Stimulated activated CD4-positive, alpha-beta T cell treated with anti-CD3 and anti-CD28 coated beads, Interleukin-12 subunit alpha, Interleukin-12 subunit beta, amount 100 ng/mL, for 48 hours (primary cell): ENCODE results near the gene CYP2J2.
A peak's percentile ranks its signal among the peaks of the same experiment; 100 is the strongest.
"Not testable (repeated sequence)": the region's sequence is repeated elsewhere in the genome, so short reads cannot be mapped to it uniquely, and the experiment has no call there.

ENCODE experiments used
- DNase-seq, 3 donors: peaks; one replicate each; pipeline ENCODE4 v3.0.0-alpha.2; 2020; ENCODE audit warnings: low read depth in 2 of 3, low spot score in 1 of 3

CYP2J2 gene

DNA sequence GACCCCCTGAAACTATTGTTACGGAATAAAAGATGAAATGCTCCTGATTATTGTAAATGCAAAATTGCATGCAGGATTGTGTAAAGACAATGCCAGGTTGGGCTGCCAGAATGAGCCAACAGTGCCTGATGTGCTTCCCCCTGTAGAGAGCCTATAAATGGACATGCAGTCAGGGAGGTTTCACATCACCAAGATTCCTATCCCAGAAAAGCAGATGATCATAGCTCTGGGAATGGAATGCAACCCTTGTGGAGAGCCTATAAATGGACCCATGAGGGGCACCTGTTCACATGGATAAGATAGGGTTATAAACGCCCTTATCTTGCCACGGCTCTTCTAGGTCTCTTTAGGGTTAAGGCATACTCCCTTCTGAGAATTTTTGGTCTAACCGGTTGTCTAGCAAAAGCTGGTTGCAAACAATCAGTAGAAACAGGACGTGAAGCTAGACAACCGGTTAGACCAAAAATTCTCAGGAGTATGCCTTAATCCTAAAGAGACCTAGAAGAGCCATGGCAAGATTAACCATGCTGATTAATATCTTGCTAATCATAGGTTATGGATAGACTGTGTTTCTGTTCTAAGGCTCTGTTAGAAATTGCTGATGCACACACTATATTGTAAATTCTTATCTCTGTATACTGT is 5.2 kb downstream of the CYP2J2 start:
- not testable (repeated sequence) for DNase-seq

DNA sequence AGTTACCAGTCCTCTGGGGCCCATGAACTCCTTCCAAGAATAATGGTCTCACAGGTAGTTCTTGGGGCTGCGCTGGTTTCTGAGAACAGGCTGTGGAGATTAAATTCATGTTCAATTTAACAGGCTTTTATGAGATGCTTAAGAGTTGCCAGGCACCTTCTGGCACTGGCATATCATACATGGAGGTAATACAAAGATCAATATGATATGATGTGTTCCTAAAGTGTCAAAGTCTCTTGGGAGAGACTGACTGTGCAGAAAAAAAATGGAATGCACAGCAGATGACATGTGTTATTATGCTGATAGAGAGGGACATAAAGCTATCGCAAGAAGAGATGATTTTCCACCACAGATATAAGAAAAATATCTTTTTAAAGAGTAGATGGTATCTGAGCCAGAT is 6.8 kb downstream of the CYP2J2 start:
- DNase-seq, result no peak

GRCh38 chr1:59917785-59918180 is 8.8 kb downstream of the CYP2J2 start:
- DNase-seq, result no peak

- DNase-seq, result no peak
Observed at GRCh38 chr1:59917026-59917784, 9.4 kb downstream of the CYP2J2 start.

DNA sequence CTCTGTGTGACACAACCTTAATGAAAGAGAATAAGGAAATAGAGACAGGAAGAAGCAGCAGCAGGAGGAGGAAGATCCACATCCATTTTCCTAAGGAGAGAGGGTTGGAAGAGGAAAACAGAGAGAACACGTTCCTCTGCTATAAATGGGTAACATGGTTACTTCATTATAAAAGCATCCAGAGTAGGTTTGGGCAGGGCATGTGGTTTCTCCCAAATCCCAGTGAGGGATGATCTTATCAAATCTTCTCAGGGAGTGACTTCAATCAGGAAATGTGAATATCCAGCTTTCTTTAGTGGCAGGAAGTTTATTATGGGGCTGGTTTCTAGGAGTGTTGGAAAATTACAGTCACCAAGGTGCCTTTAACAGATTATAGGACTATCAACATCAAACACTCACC is 11.1 kb downstream of the CYP2J2 start:
- no peak for DNase-seq

DNA sequence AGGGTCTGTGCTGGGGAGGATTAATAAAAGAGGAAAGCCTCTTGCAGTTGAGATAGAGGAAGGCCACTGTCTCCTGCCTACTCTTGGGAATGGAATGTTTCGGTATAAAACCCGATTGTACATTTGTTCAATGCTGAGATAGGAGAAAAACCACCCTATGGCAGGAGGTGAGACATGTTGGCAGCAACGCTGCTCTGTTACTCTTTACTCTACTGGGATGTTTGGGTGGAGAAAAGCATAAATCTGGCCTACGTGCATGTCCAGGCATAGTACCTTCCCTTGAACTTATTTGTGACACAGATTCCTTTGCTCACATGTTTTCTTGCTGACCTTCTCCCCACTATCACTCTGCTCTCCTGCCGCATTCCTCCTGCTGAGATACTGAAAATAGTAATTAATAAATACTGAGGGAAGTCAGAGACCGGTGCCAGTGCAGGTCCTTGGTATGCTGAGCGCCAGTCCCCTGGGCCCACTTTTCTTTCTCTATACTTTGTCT is 11.7 kb downstream of the CYP2J2 start:
- DNase-seq, result not testable (repeated sequence)

- no peak for DNase-seq
Observed at GRCh38 chr1:59908682-59909081, 17.9 kb downstream of the CYP2J2 start.

- DNase-seq, result no peak
Observed at GRCh38 chr1:59908084-59908483, 18.5 kb downstream of the CYP2J2 start.

DNA sequence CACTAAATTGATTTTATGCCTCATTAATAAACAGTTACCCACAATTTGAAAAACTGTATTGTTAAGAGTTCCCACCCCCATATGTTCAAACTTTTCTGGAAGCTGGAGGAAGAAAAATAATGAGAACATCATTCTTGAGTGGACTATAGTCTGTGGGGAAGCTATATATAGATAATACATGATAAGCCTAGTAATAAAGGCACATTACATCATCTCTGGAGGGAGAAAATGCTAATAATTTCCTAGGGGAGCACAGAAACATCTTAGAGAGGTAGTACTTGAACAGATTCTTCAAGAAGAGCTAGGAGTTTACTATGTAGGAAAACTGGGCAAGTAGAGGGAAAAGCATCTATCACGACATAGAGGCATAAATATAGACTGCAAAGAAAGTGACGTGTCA is 19.6 kb downstream of the CYP2J2 start:
- DNase-seq, result no peak

- no peak for DNase-seq
Observed at GRCh38 chr1:59903141-59903754, 23.3 kb downstream of the CYP2J2 start.

- no peak for DNase-seq
Observed at GRCh38 chr1:59901770-59902388, 24.7 kb downstream of the CYP2J2 start.

GRCh38 chr1:59900640-59901039 is 25.9 kb downstream of the CYP2J2 start:
- no peak for DNase-seq

DNA sequence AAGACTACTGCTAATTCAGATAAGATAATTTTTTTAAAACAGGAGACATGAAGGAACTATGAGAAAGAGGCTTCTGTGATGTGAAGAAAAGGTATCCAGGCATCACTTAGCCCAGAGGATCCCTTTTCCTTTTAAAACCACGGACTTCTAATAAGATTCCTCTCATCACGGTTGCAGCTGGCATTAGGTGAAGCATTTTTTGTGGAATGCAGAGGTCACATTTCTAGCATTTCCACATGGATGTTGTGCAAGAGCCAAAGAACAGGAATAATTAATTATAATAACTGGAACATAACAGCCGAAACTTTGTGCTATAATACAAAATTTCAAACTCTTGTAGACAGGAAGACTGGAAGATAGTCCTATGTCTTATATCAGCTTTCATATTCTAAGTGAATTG is 27.6 kb downstream of the CYP2J2 start:
- DNase-seq, result no peak

DNA sequence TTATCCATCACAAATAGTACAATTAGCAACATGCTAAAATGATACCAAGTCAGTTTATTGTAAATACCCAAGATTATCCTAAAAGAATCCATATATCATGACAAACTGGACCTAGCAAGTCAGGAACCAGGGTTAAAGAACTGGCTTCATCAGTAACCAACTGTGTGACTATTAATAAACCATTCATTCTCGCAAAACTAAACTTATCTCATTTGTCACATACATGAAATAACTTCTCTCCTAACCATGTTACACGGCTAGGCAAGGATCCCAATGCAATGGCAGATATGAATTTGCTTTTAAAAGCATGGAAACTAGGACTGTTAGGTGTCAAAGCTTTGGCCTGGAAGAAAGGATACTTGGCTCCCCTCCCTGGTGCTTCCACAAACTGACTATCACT is 29.4 kb downstream of the CYP2J2 start:
- DNase-seq, result no peak

DNA sequence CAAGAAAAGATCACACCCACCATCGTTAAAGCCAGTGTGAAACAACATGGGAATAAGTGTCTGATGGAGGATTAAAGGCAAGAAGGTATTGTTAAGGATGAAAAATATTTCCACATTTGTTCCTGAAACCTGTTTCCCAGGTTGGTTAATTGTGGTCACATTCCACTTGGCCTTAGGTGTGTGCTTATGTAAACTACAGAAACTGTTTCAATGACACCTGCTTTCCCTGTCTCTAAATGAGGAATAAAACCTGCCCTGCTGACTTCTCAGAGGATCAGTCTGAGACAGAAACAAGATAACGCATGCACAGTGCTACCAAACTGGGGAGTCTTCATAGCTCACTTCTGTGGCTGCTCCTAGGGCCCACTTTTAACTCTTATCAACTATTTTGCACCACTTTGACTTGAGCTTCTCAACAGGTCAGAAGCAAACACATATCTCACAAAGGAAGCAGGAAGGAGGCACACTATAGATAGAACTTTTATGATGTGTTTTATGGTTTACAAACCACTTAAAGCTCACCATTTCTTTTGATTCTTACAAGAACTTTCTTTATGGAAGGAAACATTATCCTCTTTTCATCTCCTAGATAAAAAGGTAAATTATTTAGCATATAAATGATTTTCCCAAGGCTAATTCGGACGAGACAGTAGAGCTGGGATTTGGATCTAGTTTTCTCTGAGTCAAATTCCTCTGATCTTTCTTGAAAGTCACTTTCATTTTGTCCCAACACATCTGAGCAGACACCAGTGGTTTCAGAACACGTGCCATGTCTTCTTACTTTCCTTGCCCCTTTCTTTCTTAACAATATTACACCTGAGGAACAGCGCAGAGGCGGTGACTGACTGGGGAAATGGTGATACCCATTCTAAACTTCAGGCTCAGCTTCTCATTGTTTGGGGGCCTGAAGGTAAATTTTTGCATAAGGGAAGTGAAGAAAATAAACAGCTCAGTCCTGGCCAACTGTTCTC is 33.4 kb downstream of the CYP2J2 start:
- DNase-seq, result no peak

GRCh38 chr1:59885160-59885832 is 41.3 kb downstream of the CYP2J2 start:
- no peak for DNase-seq

GRCh38 chr1:59880735-59881134 is 45.8 kb downstream of the CYP2J2 start:
- DNase-seq, result no peak

- DNase-seq, result no peak
Observed at GRCh38 chr1:59879996-59880505, 46.5 kb downstream of the CYP2J2 start.

GRCh38 chr1:59879574-59879973 is 47.0 kb downstream of the CYP2J2 start:
- peak; percentile 13 to 27 (median 19) for DNase-seq

DNA sequence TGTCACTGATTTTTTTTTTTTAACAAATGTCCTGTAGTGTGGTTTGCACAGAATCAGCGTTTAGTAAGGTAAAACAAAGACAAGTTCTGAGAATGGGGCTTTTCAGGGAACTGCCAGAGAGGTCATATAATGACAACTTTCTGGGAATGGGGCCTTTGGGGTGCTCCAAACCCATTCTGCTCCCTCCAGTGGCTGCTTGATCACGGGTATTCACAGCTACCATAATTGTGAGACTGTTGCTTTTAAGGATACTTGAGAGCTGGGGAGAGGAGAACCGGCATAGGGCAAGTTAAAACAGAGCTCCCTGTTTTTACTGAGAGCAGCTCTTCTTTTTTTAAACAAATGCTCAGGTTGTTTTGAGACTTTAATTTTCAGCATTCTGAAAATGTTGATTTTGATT is 48.2 kb downstream of the CYP2J2 start:
- no peak for DNase-seq
